ENCODE data around the gene USP20. TPM values are rescaled to one million over a fixed set of nuclear protein-coding genes. Genes with fewer than 3 reads are reported as not detected.

The USP20 gene
- total and polyA plus RNA-seq, 11 donors = 9.4 to 19.7 (median 12.9) TPM

GRCh38 chr9:129898185-129898584 lies 62.9 kb downstream of the USP20 start:
- Histone ChIP-seq H3K9me3 (no peaks in the 10 kb centered on the region), H3K4me1 (peaks cover 0 to 15% (median 0%) of the 10 kb centered on the region in 12 donors), H3K36me3 (peaks cover 3 to 91% (median 63%) of the 10 kb centered on the region in 9 donors), H3K4me3 (no peak overlapping the region), H3K27me3 (no peaks in the 10 kb centered on the region), H3K27ac (no peak overlapping the region)
- WGBS, 4 donors = 78 to 83% (median 82%) methylated on average over 8 of the region's 8 CpGs
- peak in 3 of 4 donors; percentile 37 to 46 (median 38) for ATAC-seq
- TF ChIP-seq CTCF (IDR thresholded peaks at IDR 0.05) (no peak), POLR2A (IDR thresholded peaks at IDR 0.05) (no peak)
- intact Hi-C loops (cut with DNase I) = no loop called here
- DNase-seq = peak in 2 of 5 donors; percentile 19 to 39

DNA sequence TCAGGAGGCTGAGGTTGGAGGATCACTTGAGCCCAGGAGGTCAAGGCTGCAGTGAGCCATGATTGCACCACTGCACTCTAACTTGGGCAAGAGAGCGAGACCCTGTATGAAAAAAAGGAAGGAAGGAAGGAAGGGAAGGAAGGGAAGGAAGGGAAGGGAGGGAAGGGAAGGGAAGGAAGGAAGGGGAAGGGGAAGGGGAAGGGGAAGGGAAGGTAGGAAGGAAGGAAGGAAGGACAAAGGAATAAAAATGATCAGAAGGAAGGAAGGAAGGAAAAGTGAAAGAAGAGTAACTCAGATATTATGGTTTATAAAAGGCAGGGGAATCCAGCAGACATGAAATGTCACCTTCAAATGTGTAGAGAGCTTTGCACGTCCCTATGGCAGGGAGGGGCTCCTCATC lies 64.4 kb downstream of the USP20 start:
- ATAC-seq = no peak
- no peak for DNase-seq
- no peaks in the 10 kb centered on the region for H3K9me3 ChIP-seq
- H3K4me1 ChIP-seq = peaks cover 0 to 14% (median 0%) of the 10 kb centered on the region in 12 donors
- no peaks in the 10 kb centered on the region for H3K27me3 ChIP-seq
- 73 to 76% (median 74%) methylated on average over 2 of the region's 2 CpGs for WGBS, 4 donors
- H3K27ac ChIP-seq = no peak overlapping the region
- TF ChIP-seq CTCF (IDR thresholded peaks at IDR 0.05) = no peak
- no peak for TF ChIP-seq POLR2A (IDR thresholded peaks at IDR 0.05)
- H3K4me3 ChIP-seq = no peak overlapping the region
- peaks cover 3 to 96% (median 72%) of the 10 kb centered on the region in 9 donors for H3K36me3 ChIP-seq
- intact Hi-C loops (cut with DNase I) = no loop called here

DNA sequence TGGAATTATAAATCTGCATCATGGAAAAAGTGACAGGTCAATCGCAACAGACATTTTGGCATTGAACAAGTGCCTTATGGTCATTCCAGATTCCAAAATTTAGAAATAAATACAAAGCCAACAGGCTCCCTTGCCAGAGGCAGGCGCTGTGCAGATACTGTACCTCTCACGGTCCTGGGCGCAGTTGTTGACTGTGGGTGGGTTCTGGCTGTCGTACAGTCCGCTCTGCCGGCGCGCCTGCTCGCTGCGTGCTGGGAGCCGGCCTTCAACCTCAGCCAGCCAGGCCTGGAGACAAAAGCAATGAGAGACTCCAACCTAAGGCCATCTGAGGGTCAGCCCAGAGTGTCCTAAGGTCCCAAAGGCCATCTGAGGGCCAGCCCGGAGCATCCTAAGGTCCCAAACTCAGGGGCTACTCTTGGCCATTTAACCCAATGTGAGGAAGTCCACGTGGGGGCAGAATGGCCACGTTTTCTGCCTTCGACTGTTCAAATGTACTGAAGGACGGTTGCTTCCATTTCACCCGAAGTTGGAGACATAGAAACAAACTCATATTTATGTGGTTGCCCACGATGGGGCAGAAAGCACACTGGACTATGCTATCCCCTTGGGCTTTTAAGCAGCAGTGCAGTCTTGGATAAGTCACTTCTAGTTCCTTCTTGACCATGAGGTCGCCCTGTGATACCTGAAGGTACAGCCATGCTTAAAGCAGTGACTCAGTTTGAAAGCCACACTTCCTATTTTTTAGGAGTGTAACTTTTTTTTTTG lies 65.2 kb downstream of the USP20 start:
- peaks cover 0 to 14% (median 0%) of the 10 kb centered on the region in 12 donors for H3K4me1 ChIP-seq
- H3K27ac ChIP-seq = peak overlapping the region in 1 of 12 donors; percentile 15
- TF ChIP-seq CTCF (IDR thresholded peaks at IDR 0.05) = no peak
- intact Hi-C loops (cut with DNase I) = no loop called here
- H3K27me3 ChIP-seq = no peaks in the 10 kb centered on the region
- WGBS, 4 donors = 91 to 95% (median 94%) methylated on average over 19 to 20 of the region's 20 CpGs
- no peak for DNase-seq
- H3K36me3 ChIP-seq = peaks cover under 1 to 96% (median 71%) of the 10 kb centered on the region in 9 donors
- ATAC-seq = no peak
- H3K9me3 ChIP-seq = no peaks in the 10 kb centered on the region
- H3K4me3 ChIP-seq = no peak overlapping the region

- TF ChIP-seq CTCF (IDR thresholded peaks at IDR 0.05) (no peak), POLR2A (IDR thresholded peaks at IDR 0.05) (no peak)
- ATAC-seq = no peak
- 87 to 92% (median 90%) methylated on average over 9 of the region's 9 CpGs for WGBS, 4 donors
- Histone ChIP-seq H3K4me1 (peaks cover 0 to 14% (median 0%) of the 10 kb centered on the region in 12 donors), H3K27ac (peak overlapping the region in 5 of 12 donors; percentile 5 to 46 (median 23)), H3K36me3 (peaks cover 0 to 97% (median 80%) of the 10 kb centered on the region in 9 donors), H3K4me3 (no peak overlapping the region), H3K27me3 (no peaks in the 10 kb centered on the region), H3K9me3 (no peaks in the 10 kb centered on the region)
- no peak for DNase-seq
- intact Hi-C loops (cut with DNase I) = no loop called here
These were observed 66.9 kb downstream of the USP20 start for GRCh38 chr9:129901993-129902739.

Data from heart left ventricle (tissue), 16 donors.